NB4 (cell line): Measurements from ENCODE around the gene A1CF.

Source experiments
- DNase-seq: peaks from one replicate; pipeline ENCODE4 v3.0.0; 2010; ENCODE audit warnings: low read depth
- H3K4me3 ChIP-seq: one replicate; pipeline ENCODE4 v1.5.1; 2011; ENCODE audit warnings: mild to moderate bottlenecking, low read depth, low read length, moderate library complexity
- CTCF ChIP-seq: IDR thresholded peaks from one replicate; pipeline ENCODE4 v1.5.1; 2012; ENCODE audit warnings: low read depth, low read length
- MAX ChIP-seq: IDR thresholded peaks from 2 replicates; pipeline ENCODE4 v1.6.1; 2011; ENCODE audit warnings: low read depth, low read length
- MYC ChIP-seq: IDR thresholded peaks from 2 replicates; pipeline ENCODE4 v1.6.1; 2011; ENCODE audit warnings: low read depth, low read length
- POLR2A ChIP-seq: IDR thresholded peaks from 2 replicates; pipeline ENCODE4 v1.6.1; 2011; ENCODE audit warnings: mild to moderate bottlenecking; ENCODE audit not compliant: insufficient read length; ENCODE audit errors: extremely low read depth

A1CF gene

DNA sequence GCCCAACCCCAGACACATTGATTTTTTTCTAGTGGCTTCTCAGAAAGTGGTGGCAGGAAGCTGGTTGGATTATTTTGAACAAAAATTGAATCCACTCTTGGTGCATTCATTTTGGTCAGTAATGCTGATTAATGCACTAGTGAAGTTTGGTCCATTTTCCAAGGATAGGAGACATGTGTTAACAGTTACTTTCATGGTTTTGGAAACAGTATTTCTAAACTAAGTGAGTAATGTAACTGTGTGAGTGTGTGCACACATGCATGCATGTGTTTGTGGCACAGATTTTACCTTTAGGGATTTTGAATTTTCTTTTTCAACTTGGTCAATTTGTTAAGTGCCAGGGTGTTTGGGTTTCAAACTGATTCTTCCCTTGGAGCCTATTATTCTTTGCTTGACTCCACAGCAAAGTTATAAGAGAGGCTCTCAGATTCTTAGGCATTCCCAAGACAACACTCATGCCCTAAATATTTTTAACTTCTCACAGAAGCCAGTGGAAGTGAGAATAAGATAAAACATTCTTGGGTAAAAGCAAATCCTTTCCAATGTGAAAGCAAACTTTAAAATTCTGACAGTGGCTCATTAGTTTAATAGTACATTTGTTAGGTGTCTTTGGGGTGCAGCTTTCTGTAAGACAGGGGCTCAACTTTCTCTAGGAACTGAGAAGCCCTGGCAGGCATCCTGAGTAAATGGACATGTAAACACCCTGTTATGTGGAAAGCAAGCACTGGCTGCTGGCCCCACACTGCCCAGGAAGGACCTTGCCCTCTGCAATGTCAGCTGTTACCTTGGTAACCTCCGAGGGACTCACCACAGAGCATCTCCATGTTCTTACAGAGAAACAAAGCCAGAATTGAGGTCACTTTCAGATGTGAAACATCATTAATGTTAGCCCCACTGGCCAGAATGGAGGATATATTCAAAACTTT is 77.3 kb downstream of the A1CF start:
- DNase-seq, result no peak
- TF ChIP-seq CTCF (no peak), MAX (no peak), POLR2A (no peak), MYC (no peak)

GRCh38 chr10:50805981-50806622 is 79.3 kb downstream of the A1CF start:
- no peak for DNase-seq
- H3K4me3 ChIP-seq, result no peak overlapping the region
- TF ChIP-seq MYC (no peak), MAX (no peak), CTCF (no peak), POLR2A (no peak)

More for the DNA sequence above, 77.3 kb downstream of the A1CF start:
- no peak overlapping the region for H3K4me3 ChIP-seq

DNA sequence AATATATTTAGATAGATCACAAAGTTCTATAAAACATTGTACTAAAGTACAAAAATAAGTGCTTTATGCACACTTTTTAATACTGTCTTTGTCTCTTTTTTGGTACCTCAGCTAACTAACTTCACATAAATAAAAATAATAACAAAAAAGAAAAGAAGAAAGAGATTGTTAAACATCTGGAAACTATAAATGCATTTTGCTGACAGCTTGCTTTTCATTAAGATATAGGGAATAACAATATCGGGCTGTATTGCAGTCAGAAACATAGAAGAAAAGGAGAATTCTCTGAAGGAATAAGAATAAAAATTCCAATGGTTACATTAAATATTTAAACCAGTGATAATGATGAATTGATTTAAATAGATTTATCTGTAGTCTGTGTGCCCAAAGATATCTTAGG is 85.8 kb downstream of the A1CF start:
- TF ChIP-seq MAX (no peak), CTCF (no peak), POLR2A (no peak), MYC (no peak)
- DNase-seq, result no peak
- no peak overlapping the region for H3K4me3 ChIP-seq

GRCh38 chr10:50798297-50798696 is 87.1 kb downstream of the A1CF start:
- no peak for TF ChIP-seq MAX
- TF ChIP-seq MYC, result no peak
- TF ChIP-seq CTCF, result no peak
- TF ChIP-seq POLR2A, result no peak
- no peak overlapping the region for H3K4me3 ChIP-seq
- DNase-seq, result no peak

DNA sequence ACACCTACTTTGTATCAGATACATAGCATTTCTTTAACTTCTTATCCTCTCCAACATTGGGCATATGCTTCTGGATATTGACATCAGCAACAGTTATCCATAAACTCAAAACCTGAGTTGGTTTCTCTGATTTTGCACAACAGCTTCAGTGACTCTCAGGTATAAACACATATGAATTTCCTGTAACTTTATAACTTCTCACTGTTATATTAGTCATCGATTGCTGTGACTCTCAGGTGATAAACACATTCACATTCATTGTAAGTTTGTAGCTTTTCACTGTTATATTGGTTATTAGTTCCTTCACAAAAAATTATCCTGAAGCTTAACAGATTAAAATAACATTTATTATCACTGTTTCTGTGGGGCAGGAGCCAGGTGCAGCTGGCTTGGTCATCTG is 88.7 kb downstream of the A1CF start:
- DNase-seq, result no peak
- no peak overlapping the region for H3K4me3 ChIP-seq
- no peak for TF ChIP-seq MYC
- no peak for TF ChIP-seq POLR2A
- TF ChIP-seq CTCF, result no peak
- TF ChIP-seq MAX, result no peak
